ENCODE results near the gene PDGFD.

Gene PDGFD

DNA sequence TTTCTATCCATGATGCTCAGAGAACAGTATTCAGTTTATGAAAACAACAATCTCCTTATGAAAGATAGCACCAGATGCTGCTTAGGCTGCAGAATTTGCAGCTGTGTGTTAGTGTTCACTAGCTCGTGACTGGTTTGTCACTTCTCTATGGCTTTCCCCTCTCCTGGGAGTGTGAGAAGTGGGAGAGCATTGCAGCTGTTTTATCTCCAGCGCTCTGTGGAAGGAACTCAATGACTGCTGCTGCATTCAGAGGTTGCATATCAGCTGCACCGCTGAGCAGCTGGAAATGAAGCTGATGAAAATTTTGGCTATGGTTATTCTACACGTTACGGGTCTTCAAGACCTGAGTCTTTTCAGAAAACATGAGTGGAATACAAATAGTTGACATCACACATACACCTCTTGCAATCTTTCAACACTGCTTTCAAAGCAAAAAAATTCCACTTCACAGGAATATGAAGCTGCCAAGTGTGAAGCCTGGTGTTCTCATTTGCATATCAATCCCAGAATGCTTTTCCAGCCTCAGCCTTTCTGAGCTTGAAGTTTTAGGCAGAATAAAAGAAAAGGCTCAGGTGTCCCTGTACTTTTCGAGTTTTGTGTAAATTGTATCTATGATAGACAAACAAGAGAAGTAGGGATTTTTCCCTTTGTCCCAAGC is 276.8 kb downstream of the PDGFD start:
- H3K36me3 ChIP-seq (ENCODE audit: control insufficient read depth in 5 of 5, insufficient read depth in 5 of 5, low read length in 5 of 5), result no peaks in the 10 kb centered on the region
- no peak overlapping the region for H3K4me3 ChIP-seq (ENCODE audit: low read depth in 1 of 5, low read length in 5 of 5)
- H3K4me1 ChIP-seq (ENCODE audit: control insufficient read depth in 5 of 5, insufficient read depth in 5 of 5, low read length in 5 of 5), result peaks cover 0 to 4% (median 0%) of the 10 kb centered on the region in 5 donors
- H3K9ac ChIP-seq (ENCODE audit: low read length in 5 of 5), result no peak overlapping the region
- no peak overlapping the region for H3K27ac ChIP-seq (ENCODE audit: low read depth, low read length)
- peaks cover 0 to 10% (median 6%) of the 10 kb centered on the region in 5 donors for H3K9me3 ChIP-seq (ENCODE audit: control insufficient read depth in 5 of 5, low read length in 5 of 5)
- no peaks in the 10 kb centered on the region for H3K27me3 ChIP-seq (ENCODE audit: control insufficient read depth in 5 of 5, insufficient read depth in 4 of 5, low read length in 5 of 5)

DNA sequence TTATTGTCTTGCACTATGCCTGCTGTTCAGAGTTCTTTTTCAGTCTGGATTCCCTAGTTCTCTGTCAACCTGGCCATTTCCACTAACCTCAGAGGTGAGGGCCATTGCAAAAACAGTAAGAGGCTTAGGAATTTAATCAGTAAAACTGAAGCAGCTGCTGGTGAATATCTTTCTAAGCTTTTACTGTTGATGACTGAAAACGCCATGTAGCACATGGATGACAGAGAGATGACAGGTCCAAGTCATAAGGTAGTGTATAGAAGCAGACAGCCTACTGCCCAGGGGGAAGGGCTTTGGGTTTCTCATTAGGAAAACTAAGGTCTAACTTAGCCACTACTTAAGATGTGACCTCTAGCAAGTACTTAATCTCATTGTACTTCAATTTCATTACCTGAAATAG is 280.1 kb downstream of the PDGFD start:
- Histone ChIP-seq H3K9me3 (ENCODE audit: control insufficient read depth in 5 of 5, low read length in 5 of 5) (peaks cover 0 to 2% (median 0%) of the 10 kb centered on the region in 5 donors), H3K9ac (ENCODE audit: low read length in 5 of 5) (no peak overlapping the region), H3K27ac (ENCODE audit: low read depth, low read length) (no peak overlapping the region), H3K27me3 (ENCODE audit: control insufficient read depth in 5 of 5, insufficient read depth in 4 of 5, low read length in 5 of 5) (no peaks in the 10 kb centered on the region), H3K36me3 (ENCODE audit: control insufficient read depth in 5 of 5, insufficient read depth in 5 of 5, low read length in 5 of 5) (no peaks in the 10 kb centered on the region), H3K4me3 (ENCODE audit: low read depth in 1 of 5, low read length in 5 of 5) (no peak overlapping the region), H3K4me1 (ENCODE audit: control insufficient read depth in 5 of 5, insufficient read depth in 5 of 5, low read length in 5 of 5) (peaks cover 0 to 14% (median 8%) of the 10 kb centered on the region in 5 donors)

DNA sequence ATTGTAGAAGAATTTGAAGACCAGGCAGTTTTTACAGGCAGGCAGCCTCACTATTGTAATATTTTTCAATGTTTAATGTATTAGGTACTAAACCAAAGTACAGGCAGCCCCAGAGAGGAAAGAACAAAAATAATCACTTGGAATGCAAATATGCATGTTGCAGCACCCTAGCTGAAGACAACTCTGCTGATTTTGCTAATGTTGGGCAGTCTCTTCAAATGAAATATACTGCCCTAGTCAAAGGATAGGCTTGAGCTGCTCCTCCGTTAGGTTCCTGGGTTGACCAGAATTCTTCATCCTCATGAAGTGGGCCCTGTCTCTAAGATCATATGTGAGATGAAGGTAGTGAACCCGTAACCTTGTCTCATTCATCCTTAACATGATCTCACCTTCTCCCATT is 280.7 kb downstream of the PDGFD start:
- Histone ChIP-seq H3K36me3 (ENCODE audit: control insufficient read depth in 5 of 5, insufficient read depth in 5 of 5, low read length in 5 of 5) (no peaks in the 10 kb centered on the region), H3K27ac (ENCODE audit: low read depth, low read length) (no peak overlapping the region), H3K4me1 (ENCODE audit: control insufficient read depth in 5 of 5, insufficient read depth in 5 of 5, low read length in 5 of 5) (peaks cover 0 to 19% (median 8%) of the 10 kb centered on the region in 5 donors), H3K9ac (ENCODE audit: low read length in 5 of 5) (no peak overlapping the region), H3K4me3 (ENCODE audit: low read depth in 1 of 5, low read length in 5 of 5) (no peak overlapping the region), H3K27me3 (ENCODE audit: control insufficient read depth in 5 of 5, insufficient read depth in 4 of 5, low read length in 5 of 5) (no peaks in the 10 kb centered on the region), H3K9me3 (ENCODE audit: control insufficient read depth in 5 of 5, low read length in 5 of 5) (no peaks in the 10 kb centered on the region)

DNA sequence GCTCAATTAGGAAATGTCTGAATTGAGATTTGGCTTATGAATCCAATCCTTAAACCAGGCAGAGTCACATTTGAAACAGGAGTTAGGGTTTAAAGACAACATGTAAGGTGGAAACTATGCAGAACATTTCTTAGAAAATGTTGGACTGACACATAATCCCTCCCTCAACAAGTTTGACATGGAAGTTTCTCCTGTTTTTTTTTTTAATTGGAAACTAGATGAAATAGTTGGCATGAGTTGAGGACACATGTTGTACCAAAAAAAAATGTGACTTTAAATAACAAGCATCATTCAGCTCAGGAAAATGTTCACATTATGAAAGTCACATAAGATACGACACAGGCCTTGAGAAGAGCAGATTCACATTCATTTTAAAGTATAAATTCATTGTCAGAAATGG is 282.4 kb downstream of the PDGFD start:
- Histone ChIP-seq H3K27ac (ENCODE audit: low read depth, low read length) (no peak overlapping the region), H3K9ac (ENCODE audit: low read length in 5 of 5) (no peak overlapping the region)

DNA sequence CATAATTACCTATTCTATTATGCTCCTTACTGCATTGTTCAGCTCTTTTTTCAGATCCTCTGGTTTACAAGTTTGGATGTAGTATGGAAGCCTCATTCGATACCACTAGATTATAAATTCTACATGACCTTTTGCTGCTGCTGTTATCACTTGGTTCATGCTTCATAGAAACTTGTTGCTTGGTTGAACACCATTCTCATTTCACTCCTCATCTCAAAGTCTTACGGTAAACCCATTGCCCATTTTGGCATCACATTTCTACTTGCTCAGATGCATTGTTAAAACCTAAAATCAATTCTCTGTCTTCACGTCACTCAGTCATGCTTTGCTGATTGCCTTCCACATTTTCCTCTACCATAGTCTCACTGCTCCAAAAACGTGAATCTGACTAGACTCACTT is 283.0 kb downstream of the PDGFD start:
- Histone ChIP-seq H3K4me3 (ENCODE audit: low read depth in 1 of 5, low read length in 5 of 5) (no peak overlapping the region), H3K9me3 (ENCODE audit: control insufficient read depth in 5 of 5, low read length in 5 of 5) (no peaks in the 10 kb centered on the region), H3K4me1 (ENCODE audit: control insufficient read depth in 5 of 5, insufficient read depth in 5 of 5, low read length in 5 of 5) (peaks cover 0 to 20% (median 8%) of the 10 kb centered on the region in 5 donors), H3K9ac (ENCODE audit: low read length in 5 of 5) (no peak overlapping the region), H3K27me3 (ENCODE audit: control insufficient read depth in 5 of 5, insufficient read depth in 4 of 5, low read length in 5 of 5) (no peaks in the 10 kb centered on the region), H3K27ac (ENCODE audit: low read depth, low read length) (no peak overlapping the region), H3K36me3 (ENCODE audit: control insufficient read depth in 5 of 5, insufficient read depth in 5 of 5, low read length in 5 of 5) (no peaks in the 10 kb centered on the region)

More for the DNA sequence above, 282.4 kb downstream of the PDGFD start:
- Histone ChIP-seq H3K9me3 (ENCODE audit: control insufficient read depth in 5 of 5, low read length in 5 of 5) (no peaks in the 10 kb centered on the region), H3K36me3 (ENCODE audit: control insufficient read depth in 5 of 5, insufficient read depth in 5 of 5, low read length in 5 of 5) (no peaks in the 10 kb centered on the region), H3K4me3 (ENCODE audit: low read depth in 1 of 5, low read length in 5 of 5) (no peak overlapping the region), H3K27me3 (ENCODE audit: control insufficient read depth in 5 of 5, insufficient read depth in 4 of 5, low read length in 5 of 5) (no peaks in the 10 kb centered on the region), H3K4me1 (ENCODE audit: control insufficient read depth in 5 of 5, insufficient read depth in 5 of 5, low read length in 5 of 5) (peaks cover 0 to 20% (median 8%) of the 10 kb centered on the region in 5 donors)

DNA sequence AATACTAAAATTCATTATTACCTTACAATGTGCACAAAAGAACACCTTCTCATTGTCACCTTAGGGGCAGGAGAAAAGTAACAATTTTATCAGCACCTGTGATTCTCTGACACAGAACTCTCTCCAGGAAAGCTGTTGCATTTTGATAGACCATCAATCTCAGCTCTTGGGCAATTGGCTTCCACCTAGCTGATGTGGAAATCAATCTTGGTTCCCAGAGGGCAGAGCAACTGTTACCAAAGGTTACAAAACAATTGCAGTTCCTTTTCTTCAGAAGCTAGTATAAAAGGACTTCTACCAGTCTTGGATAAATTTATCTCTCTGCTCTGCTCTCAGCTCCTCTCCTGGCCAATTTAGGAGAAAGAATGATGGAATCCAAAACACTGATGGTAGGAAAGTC is 285.3 kb downstream of the PDGFD start:
- H3K9me3 ChIP-seq (ENCODE audit: control insufficient read depth in 5 of 5, low read length in 5 of 5), result no peaks in the 10 kb centered on the region
- no peaks in the 10 kb centered on the region for H3K27me3 ChIP-seq (ENCODE audit: control insufficient read depth in 5 of 5, insufficient read depth in 4 of 5, low read length in 5 of 5)
- H3K4me1 ChIP-seq (ENCODE audit: control insufficient read depth in 5 of 5, insufficient read depth in 5 of 5, low read length in 5 of 5), result peaks cover 0 to 20% (median 8%) of the 10 kb centered on the region in 5 donors
- H3K9ac ChIP-seq (ENCODE audit: low read length in 5 of 5), result no peak overlapping the region
- H3K36me3 ChIP-seq (ENCODE audit: control insufficient read depth in 5 of 5, insufficient read depth in 5 of 5, low read length in 5 of 5), result no peaks in the 10 kb centered on the region
- H3K27ac ChIP-seq (ENCODE audit: low read depth, low read length), result no peak overlapping the region
- H3K4me3 ChIP-seq (ENCODE audit: low read depth in 1 of 5, low read length in 5 of 5), result no peak overlapping the region

DNA sequence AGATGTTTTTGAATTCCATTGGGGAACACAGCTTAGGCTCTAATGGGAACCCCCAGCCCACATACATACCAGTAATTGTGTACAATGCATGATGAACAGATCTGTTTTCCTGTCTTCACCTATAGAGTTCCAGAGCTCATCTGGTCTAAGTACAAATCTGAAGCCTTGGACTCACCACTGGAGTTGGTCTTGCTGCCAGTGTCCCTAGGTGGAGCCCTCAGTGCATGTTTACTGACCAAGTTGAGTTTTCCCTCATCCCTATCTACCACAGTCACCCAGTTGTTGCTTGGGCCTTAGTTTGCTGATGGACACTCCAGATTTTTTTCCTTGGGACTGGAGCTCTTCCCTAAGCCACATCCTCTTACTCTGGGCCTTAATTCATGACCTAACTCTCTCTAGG is 286.7 kb downstream of the PDGFD start:
- no peaks in the 10 kb centered on the region for H3K36me3 ChIP-seq (ENCODE audit: control insufficient read depth in 5 of 5, insufficient read depth in 5 of 5, low read length in 5 of 5)
- no peak overlapping the region for H3K9ac ChIP-seq (ENCODE audit: low read length in 5 of 5)
- H3K4me1 ChIP-seq (ENCODE audit: control insufficient read depth in 5 of 5, insufficient read depth in 5 of 5, low read length in 5 of 5), result peaks cover 0 to 23% (median 11%) of the 10 kb centered on the region in 5 donors
- H3K4me3 ChIP-seq (ENCODE audit: low read depth in 1 of 5, low read length in 5 of 5), result no peak overlapping the region
- H3K9me3 ChIP-seq (ENCODE audit: control insufficient read depth in 5 of 5, low read length in 5 of 5), result no peaks in the 10 kb centered on the region
- H3K27ac ChIP-seq (ENCODE audit: low read depth, low read length), result no peak overlapping the region
- H3K27me3 ChIP-seq (ENCODE audit: control insufficient read depth in 5 of 5, insufficient read depth in 4 of 5, low read length in 5 of 5), result no peaks in the 10 kb centered on the region

DNA sequence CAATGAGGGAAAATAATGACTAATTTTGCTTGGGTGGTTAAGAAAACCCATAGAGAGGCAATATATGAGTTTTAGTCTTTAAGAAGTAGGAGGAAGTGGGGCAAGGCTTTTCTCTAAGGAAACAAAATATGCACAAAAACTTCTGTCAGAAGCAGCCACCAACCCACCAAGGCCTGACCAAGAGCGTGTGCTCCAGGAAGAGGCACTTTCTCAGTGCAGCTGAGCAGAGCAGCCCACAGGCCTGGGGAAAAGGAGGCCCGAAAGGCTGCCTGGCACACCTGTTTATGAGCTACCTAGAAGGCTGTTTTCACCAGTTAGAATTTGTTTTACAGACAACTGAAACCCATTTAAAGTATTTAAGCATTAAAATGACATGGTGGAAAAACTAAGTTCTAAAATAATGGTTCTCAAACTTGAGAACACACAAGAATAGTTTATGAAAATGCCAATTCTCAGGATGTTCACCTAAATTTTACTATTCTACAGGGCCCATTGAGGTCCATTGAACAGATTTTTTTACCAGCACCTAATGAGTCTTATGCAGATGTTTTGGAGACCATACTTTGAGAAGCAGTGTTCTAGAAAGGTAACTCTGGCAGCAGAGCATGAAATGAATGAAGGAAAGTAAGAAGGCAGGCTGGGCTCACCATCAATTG is 288.0 kb downstream of the PDGFD start:
- peaks cover 0 to 3% (median 0%) of the 10 kb centered on the region in 5 donors for H3K9me3 ChIP-seq (ENCODE audit: control insufficient read depth in 5 of 5, low read length in 5 of 5)
- no peaks in the 10 kb centered on the region for H3K27me3 ChIP-seq (ENCODE audit: control insufficient read depth in 5 of 5, insufficient read depth in 4 of 5, low read length in 5 of 5)

DNA sequence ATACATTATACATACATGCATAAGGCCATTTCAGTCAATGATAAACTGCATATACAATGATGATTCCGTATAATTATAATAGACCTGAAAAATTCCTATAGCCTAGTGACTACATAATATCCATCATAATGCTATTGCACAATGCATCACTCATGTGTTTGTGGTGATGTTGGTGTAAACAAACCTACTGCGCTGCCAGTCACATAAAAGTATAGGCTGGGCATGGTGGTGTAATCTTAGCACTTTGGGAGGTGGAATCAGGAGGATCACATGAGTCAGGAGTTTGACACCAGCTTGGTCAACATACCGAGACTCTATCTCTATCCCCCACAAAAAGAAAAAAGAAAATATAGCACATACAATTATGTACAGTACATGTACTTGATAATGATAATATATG is 291.2 kb downstream of the PDGFD start:
- Histone ChIP-seq H3K36me3 (ENCODE audit: control insufficient read depth in 5 of 5, insufficient read depth in 5 of 5, low read length in 5 of 5) (no peaks in the 10 kb centered on the region), H3K9ac (ENCODE audit: low read length in 5 of 5) (no peak overlapping the region), H3K27me3 (ENCODE audit: control insufficient read depth in 5 of 5, insufficient read depth in 4 of 5, low read length in 5 of 5) (no peaks in the 10 kb centered on the region), H3K9me3 (ENCODE audit: control insufficient read depth in 5 of 5, low read length in 5 of 5) (peaks cover 0 to 3% (median 0%) of the 10 kb centered on the region in 5 donors), H3K4me1 (ENCODE audit: control insufficient read depth in 5 of 5, insufficient read depth in 5 of 5, low read length in 5 of 5) (peaks cover 0 to 25% (median 13%) of the 10 kb centered on the region in 5 donors), H3K27ac (ENCODE audit: low read depth, low read length) (no peak overlapping the region), H3K4me3 (ENCODE audit: low read depth in 1 of 5, low read length in 5 of 5) (no peak overlapping the region)

More for the DNA sequence above, 288.0 kb downstream of the PDGFD start:
- Histone ChIP-seq H3K4me1 (ENCODE audit: control insufficient read depth in 5 of 5, insufficient read depth in 5 of 5, low read length in 5 of 5) (peaks cover 0 to 24% (median 14%) of the 10 kb centered on the region in 5 donors), H3K4me3 (ENCODE audit: low read depth in 1 of 5, low read length in 5 of 5) (no peak overlapping the region), H3K27ac (ENCODE audit: low read depth, low read length) (no peak overlapping the region), H3K9ac (ENCODE audit: low read length in 5 of 5) (no peak overlapping the region), H3K36me3 (ENCODE audit: control insufficient read depth in 5 of 5, insufficient read depth in 5 of 5, low read length in 5 of 5) (no peaks in the 10 kb centered on the region)

DNA sequence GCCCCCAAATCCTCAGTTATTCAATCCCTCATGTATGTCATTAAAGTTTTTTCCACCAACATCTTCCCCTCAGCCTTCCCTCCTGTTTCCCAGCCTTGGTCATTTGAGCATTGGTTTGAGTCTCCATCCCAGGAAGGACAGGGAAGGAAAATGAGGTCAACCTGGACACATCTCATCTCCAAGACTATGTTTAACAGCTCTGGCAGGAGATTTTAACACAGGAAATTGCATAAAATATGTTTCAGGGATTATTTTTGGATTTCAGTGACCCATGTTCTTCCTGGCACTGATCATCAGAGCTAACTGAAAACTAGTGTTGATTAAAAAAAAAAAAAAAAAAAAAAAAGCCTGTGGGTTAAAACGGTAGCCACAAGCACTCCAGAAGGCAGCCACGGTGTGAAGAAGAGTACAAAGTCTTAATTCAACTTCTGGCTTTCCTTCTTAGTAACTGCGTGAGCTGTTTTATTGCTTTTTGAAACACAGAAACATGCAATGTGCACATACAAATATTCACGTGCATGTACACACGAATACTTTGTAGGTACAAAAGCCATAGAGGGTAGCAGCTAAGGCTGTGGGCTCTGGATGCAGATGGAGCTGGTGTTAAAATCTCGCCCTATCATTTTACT is 291.9 kb downstream of the PDGFD start:
- Histone ChIP-seq H3K9me3 (ENCODE audit: control insufficient read depth in 5 of 5, low read length in 5 of 5) (peaks cover 0 to 3% (median 0%) of the 10 kb centered on the region in 5 donors), H3K4me1 (ENCODE audit: control insufficient read depth in 5 of 5, insufficient read depth in 5 of 5, low read length in 5 of 5) (peaks cover 0 to 25% (median 13%) of the 10 kb centered on the region in 5 donors), H3K9ac (ENCODE audit: low read length in 5 of 5) (no peak overlapping the region), H3K27me3 (ENCODE audit: control insufficient read depth in 5 of 5, insufficient read depth in 4 of 5, low read length in 5 of 5) (no peaks in the 10 kb centered on the region), H3K4me3 (ENCODE audit: low read depth in 1 of 5, low read length in 5 of 5) (no peak overlapping the region), H3K27ac (ENCODE audit: low read depth, low read length) (peak overlapping the region; percentile 27), H3K36me3 (ENCODE audit: control insufficient read depth in 5 of 5, insufficient read depth in 5 of 5, low read length in 5 of 5) (no peaks in the 10 kb centered on the region)

All from subcutaneous abdominal adipose tissue (tissue), 5 donors.